Activated CD8-positive, alpha-beta T cell treated with anti-CD3 and anti-CD28 coated beads, Interleukin-2, amount 10 ng/mL, durations not matched to agents 7 days and 5 days (primary cell): ENCODE data around the gene ARPP21. TPM values are rescaled to one million over a fixed set of nuclear protein-coding genes. Genes with fewer than 3 reads are reported as not detected.

Experiments used
- ATAC-seq: fragments of 150-1000 bp; cut with Tn5 transposase; one replicate; pipeline ENCODE4 v1.10.0; 2021; ENCODE audit warnings: moderate library complexity
- CTCF ChIA-PET: fragments of 350-600 bp; sonication (Branson Sonifier 250); formaldehyde crosslinking; loops from one replicate; lab custom pipeline; 2021; ENCODE audit warnings: antibody characterized with exemption; lab: Charles Lee
- POLR2A ChIA-PET: fragments of 350-600 bp; sonication (Branson Sonifier 250); formaldehyde crosslinking; loops from one replicate; lab custom pipeline; 2021; ENCODE audit warnings: antibody characterized with exemption; lab: Charles Lee
- DNase-seq: peaks from one replicate; pipeline ENCODE4 v3.0.0-alpha.2; 2020
- H3K27ac Mint-ChIP-seq: one replicate; pipeline ENCODE4 v1.8.0; 2021; ENCODE audit warnings: mild to moderate bottlenecking, mixed read lengths
- H3K27me3 Mint-ChIP-seq: one replicate; pipeline ENCODE4 v1.8.0; 2021; ENCODE audit warnings: low read depth, mixed read lengths
- H3K36me3 Mint-ChIP-seq: one replicate; pipeline ENCODE4 v1.8.0; 2021; ENCODE audit warnings: low read depth, mixed read lengths
- H3K4me1 Mint-ChIP-seq: one replicate; pipeline ENCODE4 v1.8.0; 2021; ENCODE audit warnings: low read depth, mixed read lengths
- H3K4me3 Mint-ChIP-seq: one replicate; pipeline ENCODE4 v1.8.0; 2021; ENCODE audit warnings: mild to moderate bottlenecking, mixed read lengths
- H3K9me3 Mint-ChIP-seq: one replicate; pipeline ENCODE4 v1.8.0; 2022; ENCODE audit warnings: mixed read lengths; ENCODE audit not compliant: insufficient read depth
- total RNA-seq, 2 experiments: library from RNA; stranded (reverse); gene quantifications; one replicate each; pipeline ENCODE4 v1.2.3, GENCODE V29; 2021

ARPP21 gene
- total RNA-seq, 2 experiments from 2014 or later = not detected

DNA sequence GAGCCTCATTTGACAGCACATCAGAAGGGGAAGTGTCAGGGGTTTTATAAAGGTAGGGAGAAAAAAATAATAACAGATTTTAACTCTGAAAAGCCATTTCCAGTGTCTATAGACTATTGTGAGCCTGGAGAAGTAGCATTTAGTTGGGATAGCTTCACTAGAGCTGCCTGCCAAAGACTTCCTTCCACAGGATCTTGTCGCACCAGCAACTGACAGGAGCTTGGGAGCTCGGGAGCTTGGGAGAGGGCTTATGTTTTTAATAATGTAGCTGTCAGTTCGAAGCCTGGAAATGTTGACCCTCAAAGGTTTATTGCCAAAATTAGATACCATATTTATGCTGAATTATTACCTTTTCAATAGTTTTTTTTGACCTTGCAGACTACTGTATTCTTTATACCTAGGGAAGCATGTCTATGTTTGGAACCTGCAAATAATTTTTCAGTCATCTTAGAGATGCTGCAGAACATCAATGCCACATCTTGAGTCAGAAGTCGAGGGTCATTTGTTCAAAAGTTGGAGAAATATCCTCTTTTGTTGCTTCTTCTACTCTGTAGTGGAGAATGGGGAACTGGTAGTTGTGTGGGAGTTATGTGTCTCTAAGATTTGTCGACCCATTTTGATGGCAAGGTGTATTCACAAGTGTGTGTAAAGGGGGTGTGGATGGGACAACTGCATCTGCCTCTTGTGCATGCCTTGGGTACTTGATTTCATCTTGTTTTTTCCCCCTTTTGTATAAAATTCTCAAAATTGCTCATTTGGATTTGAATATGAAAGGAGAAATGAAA is 41.7 kb downstream of the ARPP21 start:
- CTCF ChIA-PET = no interaction called here
- H3K27me3 Mint-ChIP-seq = no peaks in the 10 kb centered on the region
- H3K27ac Mint-ChIP-seq = no peak overlapping the region
- no peaks in the 10 kb centered on the region for H3K36me3 Mint-ChIP-seq
- no peak overlapping the region for H3K4me3 Mint-ChIP-seq
- H3K4me1 Mint-ChIP-seq = no peaks in the 10 kb centered on the region
- H3K9me3 Mint-ChIP-seq = no peaks in the 10 kb centered on the region
- no peak for DNase-seq
- POLR2A ChIA-PET = no interaction called here
- ATAC-seq = no peak

DNA sequence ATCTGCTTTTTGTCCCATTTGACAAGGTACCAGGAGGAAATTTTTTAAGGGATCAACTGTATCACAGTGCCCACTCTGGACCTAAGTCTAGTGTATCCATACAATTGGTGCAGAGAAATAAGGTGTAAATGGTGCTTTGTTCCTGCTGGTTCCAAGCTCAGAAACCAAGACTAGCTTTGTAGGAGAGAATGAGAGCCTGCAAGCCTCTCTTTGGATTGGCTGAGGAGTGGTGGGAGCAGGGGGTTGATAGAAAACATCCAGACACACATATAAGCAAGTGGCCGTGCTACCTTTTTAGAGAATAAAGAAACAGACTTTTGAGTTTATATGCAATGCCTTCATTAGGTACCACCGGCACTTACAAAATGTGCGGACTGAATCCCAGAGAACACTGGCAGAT is 45.8 kb downstream of the ARPP21 start:
- no peaks in the 10 kb centered on the region for H3K4me1 Mint-ChIP-seq
- no peak overlapping the region for H3K4me3 Mint-ChIP-seq
- H3K36me3 Mint-ChIP-seq = no peaks in the 10 kb centered on the region
- DNase-seq = no peak
- no peak for ATAC-seq
- POLR2A ChIA-PET = no interaction called here
- no peak overlapping the region for H3K27ac Mint-ChIP-seq
- CTCF ChIA-PET = no interaction called here
- no peaks in the 10 kb centered on the region for H3K9me3 Mint-ChIP-seq
- H3K27me3 Mint-ChIP-seq = no peaks in the 10 kb centered on the region

DNA sequence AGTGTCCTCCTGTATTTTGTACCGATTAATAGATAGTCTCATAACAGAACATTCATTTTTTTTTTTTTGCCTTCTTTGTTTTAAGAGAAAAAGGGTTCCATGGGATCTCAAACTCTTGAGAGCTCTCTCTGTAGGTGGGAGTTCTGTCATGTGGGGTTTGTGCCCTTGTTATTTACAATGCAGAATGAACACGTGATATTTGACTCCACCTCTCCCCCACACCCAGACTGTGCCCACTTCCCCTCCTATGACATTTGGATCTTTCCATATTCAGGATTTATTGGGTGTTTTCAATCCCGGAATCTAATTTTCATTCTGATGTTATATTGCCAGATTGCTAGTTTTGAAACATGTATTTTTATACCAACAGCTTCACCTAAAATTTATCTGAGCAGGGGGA is 49.5 kb downstream of the ARPP21 start:
- Mint-ChIP-seq H3K27me3 (no peaks in the 10 kb centered on the region), H3K27ac (no peak overlapping the region), H3K4me1 (no peaks in the 10 kb centered on the region), H3K4me3 (no peak overlapping the region), H3K9me3 (no peaks in the 10 kb centered on the region), H3K36me3 (no peaks in the 10 kb centered on the region)
- CTCF ChIA-PET = no interaction called here
- ATAC-seq (no peak), DNase-seq (no peak)
- POLR2A ChIA-PET = no interaction called here

DNA sequence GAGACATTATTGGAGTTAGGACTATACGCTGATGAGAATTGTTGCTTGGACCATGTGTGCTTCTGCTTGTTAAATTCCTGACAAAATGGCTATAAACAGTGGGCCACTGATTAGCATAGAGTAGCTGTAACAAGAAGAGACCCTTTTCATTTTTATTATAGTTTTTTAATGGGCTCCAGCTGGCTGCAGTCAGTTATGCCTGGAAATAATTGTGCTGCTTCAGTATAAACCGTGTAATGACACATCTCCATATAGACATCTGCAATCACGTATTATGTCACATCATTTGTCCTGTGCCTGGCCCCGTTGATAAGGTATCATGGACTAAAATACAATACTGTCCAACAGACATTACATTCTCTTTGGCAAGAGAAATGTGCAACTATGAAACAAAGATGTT is 50.9 kb downstream of the ARPP21 start:
- DNase-seq (no peak), ATAC-seq (no peak)
- Mint-ChIP-seq H3K9me3 (no peaks in the 10 kb centered on the region), H3K27ac (no peak overlapping the region), H3K36me3 (no peaks in the 10 kb centered on the region), H3K27me3 (no peaks in the 10 kb centered on the region), H3K4me3 (no peak overlapping the region), H3K4me1 (no peaks in the 10 kb centered on the region)
- POLR2A ChIA-PET = no interaction called here
- CTCF ChIA-PET = no interaction called here

DNA sequence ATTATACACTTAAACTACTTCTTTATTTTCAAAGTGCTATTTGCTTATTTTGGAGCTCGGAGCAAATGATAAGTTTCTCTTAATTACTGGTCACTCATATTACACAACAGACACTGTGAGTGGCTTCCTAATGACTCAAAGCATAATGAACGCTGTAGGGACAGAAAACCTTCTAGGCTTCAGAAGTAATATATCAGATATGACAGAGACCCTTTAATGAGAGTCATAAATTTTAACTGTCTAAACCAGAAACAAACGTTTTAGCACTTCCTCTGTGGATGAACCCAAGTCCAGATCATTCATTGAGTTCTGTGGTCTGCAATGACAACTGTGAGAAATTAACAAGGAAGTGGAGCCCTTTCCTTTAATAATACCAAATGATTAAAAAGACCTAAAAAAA is 66.6 kb downstream of the ARPP21 start:
- ATAC-seq = no peak
- POLR2A ChIA-PET = no interaction called here
- Mint-ChIP-seq H3K27ac (no peak overlapping the region), H3K9me3 (no peaks in the 10 kb centered on the region), H3K4me1 (no peaks in the 10 kb centered on the region), H3K27me3 (no peaks in the 10 kb centered on the region), H3K4me3 (no peak overlapping the region), H3K36me3 (no peaks in the 10 kb centered on the region)
- CTCF ChIA-PET = no interaction called here
- DNase-seq = no peak

DNA sequence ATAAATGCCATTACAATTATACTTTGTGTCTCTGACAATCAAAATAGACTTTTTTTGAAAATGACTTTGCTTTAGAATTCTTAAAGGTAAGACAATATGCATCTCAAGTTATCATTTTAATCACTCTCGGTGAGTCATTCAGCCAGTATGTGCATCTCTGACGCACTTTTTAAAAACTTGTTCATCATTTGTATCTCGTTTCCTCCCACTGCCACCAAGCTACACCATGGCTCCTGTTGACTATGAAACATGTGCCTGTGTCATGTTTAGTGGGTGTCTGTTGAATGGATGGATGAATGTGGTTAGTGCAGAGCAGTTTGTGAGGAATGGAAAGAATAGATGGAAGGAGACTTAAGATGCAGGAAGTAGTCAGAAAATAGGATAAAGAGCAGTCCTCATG is 68.6 kb downstream of the ARPP21 start:
- ATAC-seq (no peak), DNase-seq (no peak)
- ChIA-PET POLR2A (no interaction called here), CTCF (no interaction called here)
- Mint-ChIP-seq H3K4me3 (no peak overlapping the region), H3K27ac (no peak overlapping the region), H3K9me3 (no peaks in the 10 kb centered on the region), H3K27me3 (no peaks in the 10 kb centered on the region), H3K4me1 (no peaks in the 10 kb centered on the region), H3K36me3 (no peaks in the 10 kb centered on the region)

DNA sequence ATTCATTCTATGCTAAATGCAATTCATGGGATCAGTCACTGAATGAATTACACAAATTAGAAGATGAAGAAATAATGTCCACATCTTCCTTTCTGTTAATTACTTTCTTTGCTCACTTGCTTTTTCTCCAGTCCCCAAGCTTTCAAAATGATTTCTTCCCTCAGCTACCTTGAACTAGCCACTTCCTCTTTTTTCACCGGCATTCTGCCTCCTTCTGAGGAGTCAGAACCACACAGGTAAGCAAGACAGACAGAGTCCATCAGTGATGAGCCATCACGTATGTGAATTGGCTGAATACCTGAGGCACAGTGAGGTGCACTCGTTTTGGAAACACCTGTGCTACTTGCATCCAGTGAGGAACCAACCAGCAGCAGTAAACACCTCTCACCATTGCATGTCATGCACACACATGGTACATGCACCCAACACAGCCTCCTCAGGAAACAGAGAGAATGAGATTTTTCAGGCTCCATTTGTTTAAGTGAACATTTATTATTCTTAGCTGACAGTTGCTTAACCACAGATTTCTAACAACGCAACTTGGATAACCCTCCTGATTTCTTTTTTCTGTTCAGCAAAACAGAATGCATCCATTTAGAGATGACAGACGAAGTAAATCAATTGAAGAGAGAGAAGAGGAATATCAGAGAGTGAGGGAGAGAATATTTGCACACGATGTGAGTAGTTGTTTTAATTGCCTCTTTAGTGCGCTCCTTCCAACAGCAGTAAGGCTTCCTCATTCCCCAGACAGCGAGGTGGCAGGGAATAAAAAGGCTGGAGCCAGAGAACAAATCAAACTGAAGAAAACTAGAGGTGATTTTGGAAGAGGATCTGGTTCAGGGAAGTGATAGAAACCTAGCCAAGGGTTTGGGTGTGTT is 69.3 kb downstream of the ARPP21 start:
- no peak for ATAC-seq
- H3K4me3 Mint-ChIP-seq = no peak overlapping the region
- DNase-seq = no peak
- H3K27ac Mint-ChIP-seq = no peak overlapping the region
- no peaks in the 10 kb centered on the region for H3K36me3 Mint-ChIP-seq
- H3K4me1 Mint-ChIP-seq = no peaks in the 10 kb centered on the region
- H3K9me3 Mint-ChIP-seq = no peaks in the 10 kb centered on the region
- POLR2A ChIA-PET = no interaction called here
- H3K27me3 Mint-ChIP-seq = no peaks in the 10 kb centered on the region
- CTCF ChIA-PET = no interaction called here

DNA sequence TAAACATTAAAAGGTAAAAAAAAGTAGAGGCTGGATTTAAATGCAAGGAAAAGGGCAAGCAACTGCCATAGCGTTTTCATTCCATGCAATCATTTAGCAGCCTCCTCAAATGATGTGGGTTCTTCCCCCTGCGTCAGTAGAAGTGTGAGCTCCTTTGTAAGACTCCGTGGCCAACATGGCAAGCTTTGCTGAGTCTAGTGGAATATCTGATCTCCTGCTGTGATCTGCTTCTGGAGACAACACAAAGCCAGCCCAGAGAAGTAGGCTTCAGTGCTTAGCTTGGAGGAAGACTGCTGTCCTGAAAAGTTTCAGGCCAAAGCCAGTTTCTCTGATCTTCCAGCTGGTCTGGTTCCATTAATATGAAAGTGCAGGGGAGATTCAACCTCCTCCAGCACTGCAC is 70.4 kb downstream of the ARPP21 start:
- DNase-seq (no peak), ATAC-seq (no peak)
- H3K27me3 Mint-ChIP-seq = no peaks in the 10 kb centered on the region
- no peaks in the 10 kb centered on the region for H3K9me3 Mint-ChIP-seq
- no peak overlapping the region for H3K27ac Mint-ChIP-seq
- no peak overlapping the region for H3K4me3 Mint-ChIP-seq
- no peaks in the 10 kb centered on the region for H3K4me1 Mint-ChIP-seq
- ChIA-PET POLR2A (no interaction called here), CTCF (no interaction called here)
- no peaks in the 10 kb centered on the region for H3K36me3 Mint-ChIP-seq

DNA sequence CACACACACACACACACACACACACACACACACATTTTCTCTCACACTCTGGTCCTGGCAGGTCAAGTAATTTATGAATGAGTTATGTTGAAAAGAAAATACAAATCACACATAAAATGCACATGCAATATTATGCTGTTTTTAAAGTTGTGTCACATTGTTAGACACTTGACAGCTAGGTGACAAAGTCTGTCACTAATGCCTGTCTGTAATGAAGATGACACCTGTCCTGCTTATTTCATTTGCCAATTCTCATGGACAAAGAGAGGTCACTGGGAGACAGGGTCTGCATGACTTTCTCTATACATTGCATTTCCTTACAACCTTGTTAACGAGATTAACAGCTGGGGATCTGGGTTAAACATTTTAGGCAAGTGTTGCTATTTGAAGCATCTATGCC is 71.2 kb downstream of the ARPP21 start:
- H3K4me1 Mint-ChIP-seq = no peaks in the 10 kb centered on the region
- ChIA-PET POLR2A (no interaction called here), CTCF (no interaction called here)
- no peak overlapping the region for H3K27ac Mint-ChIP-seq
- no peak for DNase-seq
- H3K9me3 Mint-ChIP-seq = no peaks in the 10 kb centered on the region
- H3K27me3 Mint-ChIP-seq = no peaks in the 10 kb centered on the region
- ATAC-seq = no peak
- H3K36me3 Mint-ChIP-seq = no peaks in the 10 kb centered on the region
- H3K4me3 Mint-ChIP-seq = no peak overlapping the region

DNA sequence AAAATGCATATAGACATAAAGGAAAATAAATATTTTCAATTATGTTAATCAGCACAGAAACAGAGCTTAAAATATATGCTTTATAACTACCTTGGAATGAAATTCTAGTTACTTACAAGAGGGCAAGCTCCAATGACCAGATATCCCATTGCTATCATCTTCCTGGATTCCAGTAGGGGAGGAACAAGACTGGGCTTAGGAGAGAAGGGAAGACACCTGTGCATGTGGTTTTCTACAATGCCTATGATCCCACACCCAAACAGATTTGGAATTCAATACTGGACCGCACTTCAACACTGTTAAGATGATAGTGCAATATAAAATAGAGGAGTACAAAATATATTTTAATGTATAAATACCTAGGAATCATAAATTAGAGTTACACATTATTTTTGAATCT is 79.6 kb downstream of the ARPP21 start:
- H3K27me3 Mint-ChIP-seq = no peaks in the 10 kb centered on the region
- no peaks in the 10 kb centered on the region for H3K9me3 Mint-ChIP-seq
- CTCF ChIA-PET = no interaction called here
- H3K4me1 Mint-ChIP-seq = no peaks in the 10 kb centered on the region
- POLR2A ChIA-PET = no interaction called here
- ATAC-seq = no peak
- H3K36me3 Mint-ChIP-seq = no peaks in the 10 kb centered on the region
- H3K27ac Mint-ChIP-seq = no peak overlapping the region
- no peak for DNase-seq
- H3K4me3 Mint-ChIP-seq = no peak overlapping the region

DNA sequence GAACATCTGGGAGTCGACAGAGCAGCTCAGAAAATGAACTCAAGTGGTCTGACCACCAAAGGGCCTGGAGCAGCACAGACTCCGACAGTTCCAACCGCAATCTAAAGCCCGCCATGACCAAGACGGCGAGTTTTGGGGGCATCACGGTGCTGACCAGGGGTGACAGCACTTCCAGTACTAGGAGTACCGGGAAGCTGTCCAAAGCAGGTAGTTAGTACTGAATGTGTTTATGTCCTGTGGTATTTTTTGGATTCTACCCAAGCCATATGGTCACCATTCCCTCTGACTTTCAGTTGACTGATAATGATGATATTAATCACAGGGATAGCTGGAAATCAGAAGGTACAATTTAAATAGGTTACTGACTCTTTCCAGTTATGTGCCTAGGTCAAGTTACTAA is 82.3 kb downstream of the ARPP21 start:
- no peaks in the 10 kb centered on the region for H3K9me3 Mint-ChIP-seq
- CTCF ChIA-PET = no interaction called here
- no peaks in the 10 kb centered on the region for H3K27me3 Mint-ChIP-seq
- no peak overlapping the region for H3K4me3 Mint-ChIP-seq
- H3K36me3 Mint-ChIP-seq = no peaks in the 10 kb centered on the region
- H3K27ac Mint-ChIP-seq = no peak overlapping the region
- ATAC-seq (no peak), DNase-seq (no peak)
- no peaks in the 10 kb centered on the region for H3K4me1 Mint-ChIP-seq
- POLR2A ChIA-PET = no interaction called here

DNA sequence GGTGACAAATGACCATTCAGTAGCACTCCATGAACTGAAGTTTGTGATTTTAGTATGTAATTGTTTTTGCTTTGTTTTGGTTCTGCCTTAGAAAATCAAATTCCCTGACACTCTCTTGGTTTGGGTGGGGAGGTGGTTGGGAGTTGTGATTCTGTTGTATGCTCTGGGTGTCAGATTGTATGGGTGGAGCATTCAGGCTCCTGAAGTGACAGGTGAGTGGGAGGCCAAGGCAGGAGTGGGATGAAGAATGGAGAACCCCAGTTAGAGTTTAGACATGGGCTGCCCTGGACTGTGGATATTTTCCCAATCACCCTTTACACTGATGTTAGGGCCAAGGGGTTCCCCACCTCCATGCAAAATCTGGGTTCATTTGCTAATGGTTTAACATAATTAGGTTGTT is 83.6 kb downstream of the ARPP21 start:
- DNase-seq = no peak
- POLR2A ChIA-PET = no interaction called here
- CTCF ChIA-PET = no interaction called here
- no peak overlapping the region for H3K27ac Mint-ChIP-seq
- no peaks in the 10 kb centered on the region for H3K4me1 Mint-ChIP-seq
- no peak overlapping the region for H3K4me3 Mint-ChIP-seq
- no peak for ATAC-seq
- H3K9me3 Mint-ChIP-seq = no peaks in the 10 kb centered on the region
- H3K27me3 Mint-ChIP-seq = no peaks in the 10 kb centered on the region
- no peaks in the 10 kb centered on the region for H3K36me3 Mint-ChIP-seq
